GM21529 (cell line): ENCODE data around the gene CCNDBP1.
"Not testable (repeated sequence)": the region's sequence is repeated elsewhere in the genome, so short reads cannot be mapped to it uniquely, and the experiment has no call there.

Experiments used
- ATAC-seq: cut with Tn5 transposase; IDR thresholded peaks from one replicate; pipeline ENCODE4 v1.9.1; 2021; ENCODE audit not compliant: unreplicated experiment

CCNDBP1 gene

DNA sequence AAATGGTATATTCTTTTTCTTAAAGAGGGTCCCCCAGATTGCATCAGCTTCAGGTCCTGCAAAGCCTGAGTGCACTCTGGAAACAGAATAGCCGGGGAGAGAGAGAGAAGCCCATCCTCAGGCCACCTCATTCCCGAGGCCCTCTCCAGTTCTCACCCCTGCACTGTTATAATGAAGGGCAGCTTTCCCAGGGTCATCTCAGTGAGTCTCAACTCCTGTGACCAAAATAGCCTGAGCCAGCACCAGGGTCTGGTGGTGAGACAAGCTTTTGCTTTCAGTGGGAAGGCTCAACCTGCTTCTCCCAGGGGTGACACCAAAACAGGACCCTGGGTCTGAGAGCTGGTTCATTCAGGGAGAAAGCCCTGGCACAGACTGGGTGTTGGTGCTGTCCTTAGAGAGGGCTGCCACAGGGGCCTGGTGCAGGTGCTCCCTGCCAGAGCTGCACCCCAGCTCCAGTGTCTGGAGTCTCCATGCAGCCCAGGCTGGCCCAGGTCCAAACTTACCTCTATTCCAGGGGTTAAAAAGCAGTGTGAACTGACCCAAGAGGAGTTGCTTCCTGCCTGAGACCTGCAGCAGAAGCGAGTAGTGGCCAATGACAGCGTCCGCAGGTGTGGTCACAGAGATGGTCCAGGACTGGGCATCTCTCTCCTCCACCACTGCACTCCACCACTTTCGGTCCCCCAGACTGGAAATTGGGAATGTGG lies 29.5 kb downstream of the CCNDBP1 start:
- no peak for ATAC-seq

DNA sequence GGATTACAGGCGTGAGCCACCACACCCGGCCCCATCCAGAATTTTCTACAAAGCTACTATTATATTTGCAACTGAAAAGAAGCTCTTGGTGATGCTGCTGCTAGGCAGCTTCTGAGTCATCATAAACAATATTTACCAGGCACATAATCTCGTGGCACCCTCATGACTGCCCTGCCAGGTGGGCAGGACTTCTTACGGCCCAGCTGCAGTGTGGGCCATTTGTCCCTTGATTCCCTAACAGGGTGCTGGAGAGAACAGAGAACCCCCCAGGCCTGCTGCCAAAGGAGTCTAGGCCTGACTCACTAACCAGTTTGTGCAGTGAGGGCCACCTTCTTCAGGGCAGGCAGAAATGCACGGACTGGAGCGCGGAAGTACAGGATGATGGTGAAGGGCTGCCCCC lies 30.8 kb downstream of the CCNDBP1 start:
- no peak for ATAC-seq

DNA sequence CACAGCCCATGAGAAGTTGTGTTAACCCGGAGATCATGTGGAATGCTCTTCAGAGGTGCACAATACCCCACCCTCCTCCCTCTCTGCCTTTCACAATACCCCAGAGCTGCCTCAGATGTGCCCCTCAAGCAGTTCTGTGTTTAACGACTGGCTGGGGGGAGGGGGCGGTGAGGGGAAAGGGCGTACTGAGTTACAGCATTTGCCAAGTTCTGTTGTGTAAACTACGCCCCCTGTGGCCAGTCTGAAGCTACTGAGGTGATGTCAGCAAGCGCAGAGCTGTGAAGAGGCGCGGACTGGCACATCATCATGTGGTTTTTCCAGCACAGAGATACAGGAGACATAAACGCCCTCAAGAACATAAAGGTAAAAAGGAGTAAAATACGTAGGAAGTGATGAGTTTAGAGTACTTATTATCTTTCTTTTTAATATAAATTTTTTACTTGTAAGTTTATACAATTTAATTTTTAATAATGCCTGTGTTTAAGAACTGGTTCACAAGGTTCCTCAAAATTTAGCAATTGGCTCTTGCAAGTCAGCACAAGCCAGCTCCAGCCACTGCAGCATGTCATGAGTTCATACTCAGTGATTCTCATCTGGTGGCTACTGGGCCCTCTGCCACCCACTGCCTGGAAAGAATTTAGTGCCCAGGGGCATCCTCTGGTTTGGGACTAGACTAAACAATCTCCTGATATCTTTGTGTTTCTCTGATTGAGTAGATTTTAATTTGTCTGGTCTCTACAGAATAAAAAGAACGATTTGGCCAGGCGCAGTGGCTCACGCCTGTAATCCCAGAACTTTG lies 33.9 kb downstream of the CCNDBP1 start:
- ATAC-seq, result no peak

DNA sequence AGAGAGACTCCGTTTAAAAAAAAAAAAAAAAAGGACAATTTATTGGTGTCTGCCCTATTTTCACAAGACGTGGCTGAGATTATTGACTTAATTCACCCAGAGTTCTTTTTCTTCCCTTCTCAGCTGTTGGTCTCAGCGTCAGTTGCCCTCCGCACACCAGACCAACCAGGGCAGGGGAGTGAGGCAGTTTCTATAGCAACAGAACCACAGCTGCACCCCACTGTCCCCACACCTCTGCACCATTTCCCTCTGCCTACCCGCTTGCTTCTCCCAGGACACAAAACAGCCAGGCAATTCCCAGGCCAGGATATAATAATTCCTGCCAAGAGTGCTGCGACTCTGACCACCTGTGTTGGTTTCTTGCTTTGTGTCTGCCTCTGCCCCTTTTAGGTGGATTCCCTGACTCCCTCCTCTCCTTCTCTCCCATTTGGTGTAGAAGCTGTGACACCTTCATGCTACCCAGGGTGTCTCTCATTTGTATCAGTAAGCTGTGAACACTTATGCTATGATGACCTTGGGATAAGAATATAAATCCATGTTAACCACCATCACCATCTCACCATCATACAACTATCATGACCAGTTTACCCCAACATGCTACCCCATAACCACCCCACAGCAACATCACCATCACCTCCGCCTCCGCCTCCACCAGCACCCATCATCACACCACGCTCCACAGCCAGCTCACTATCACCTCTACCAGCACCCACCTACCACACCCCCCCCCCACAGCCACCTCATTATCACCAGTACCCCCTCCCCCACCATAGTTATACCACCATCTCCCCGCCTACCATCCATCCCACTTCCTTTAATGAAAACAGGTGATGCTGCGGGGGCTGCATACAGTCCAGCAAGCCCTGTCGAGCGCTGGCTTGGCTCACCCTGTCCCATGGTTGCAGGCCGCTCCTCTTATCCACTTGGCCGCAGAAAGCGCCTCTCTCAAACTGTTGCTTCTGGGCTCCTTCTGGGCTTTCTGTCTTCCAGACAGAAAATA lies 35.0 kb downstream of the CCNDBP1 start:
- no peak for ATAC-seq

DNA sequence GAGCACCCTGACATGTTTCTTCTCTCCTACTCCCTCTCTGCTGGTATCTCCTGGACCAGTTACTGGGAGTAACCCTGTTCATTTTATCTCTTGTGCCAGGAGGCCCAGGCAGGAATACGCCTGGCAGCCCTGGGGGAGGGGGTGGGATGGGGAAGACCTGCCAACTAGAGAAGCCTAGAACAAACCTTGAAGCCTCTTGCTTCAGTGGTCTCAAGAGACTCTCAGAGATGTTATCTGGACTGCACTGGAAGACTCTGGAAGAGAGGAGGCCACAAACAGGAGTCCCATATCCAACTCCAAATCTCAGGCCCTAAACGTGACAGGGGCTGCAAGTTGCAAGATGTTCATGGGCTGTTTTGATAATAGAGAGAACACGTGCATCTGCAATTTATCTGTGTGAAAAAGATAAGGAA lies 35.8 kb downstream of the CCNDBP1 start, which contains the start of gene EPB42:
TSS of gene EPB42 (minus strand) at position 28 of the 413 bp plus-strand sequence. CDS start 193 bp downstream, outside the sequence.
- ATAC-seq, result no peak

DNA sequence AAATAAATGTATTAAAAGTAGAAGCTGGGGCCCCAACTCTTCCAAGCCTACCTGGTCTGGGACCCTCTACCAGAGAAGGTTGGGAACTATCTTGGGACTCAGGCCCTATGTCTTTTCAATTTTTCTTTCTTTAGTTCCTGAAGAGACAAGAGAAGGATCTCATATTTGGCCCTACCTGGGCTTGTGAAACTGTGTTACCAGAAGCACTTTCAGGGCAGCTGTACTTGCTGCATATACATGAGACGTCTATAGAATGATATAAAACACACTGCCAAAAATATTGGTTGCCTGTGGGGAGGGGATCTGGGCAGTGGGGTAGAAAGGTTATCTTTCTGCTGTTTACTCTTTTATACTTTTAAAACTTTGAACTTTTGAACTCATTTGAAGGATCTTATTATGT lies 36.2 kb downstream of the CCNDBP1 start:
- no peak for ATAC-seq

DNA sequence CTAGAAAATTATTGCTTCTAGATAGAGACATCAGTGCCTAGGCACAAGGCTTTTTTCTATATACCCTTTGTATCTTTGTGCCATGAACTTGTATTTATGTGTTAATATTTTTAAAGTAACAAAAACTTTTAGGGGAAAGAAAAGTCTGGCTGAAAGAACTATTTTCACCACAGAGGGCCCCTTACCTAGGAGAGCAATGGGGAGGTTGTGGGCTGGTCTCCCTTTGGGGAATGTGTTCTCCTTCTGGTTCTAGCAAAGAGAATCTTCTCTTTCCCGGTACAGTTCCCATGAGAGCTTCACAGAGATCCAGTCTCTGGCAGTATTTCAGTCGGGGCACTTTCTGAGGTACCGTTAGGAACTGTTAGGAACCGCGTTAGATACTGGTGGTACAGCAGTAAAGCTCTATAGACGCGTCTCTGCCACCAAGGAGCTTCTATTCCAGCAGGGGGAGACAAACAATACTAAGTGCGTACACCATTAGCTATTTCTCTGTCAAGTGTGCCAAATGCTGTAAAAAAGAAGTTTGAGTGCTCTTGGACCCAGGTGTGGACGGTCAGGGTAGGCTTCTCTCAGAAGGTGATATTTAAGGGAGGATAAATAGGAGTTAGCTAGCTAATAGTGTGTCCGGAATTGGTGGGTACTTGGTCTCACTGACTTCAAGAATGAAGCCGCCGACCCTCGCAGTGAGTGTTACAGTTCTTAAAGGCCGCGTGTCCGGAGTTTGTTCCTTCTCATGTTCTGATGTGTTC lies 40.2 kb downstream of the CCNDBP1 start:
- ATAC-seq, result no peak

DNA sequence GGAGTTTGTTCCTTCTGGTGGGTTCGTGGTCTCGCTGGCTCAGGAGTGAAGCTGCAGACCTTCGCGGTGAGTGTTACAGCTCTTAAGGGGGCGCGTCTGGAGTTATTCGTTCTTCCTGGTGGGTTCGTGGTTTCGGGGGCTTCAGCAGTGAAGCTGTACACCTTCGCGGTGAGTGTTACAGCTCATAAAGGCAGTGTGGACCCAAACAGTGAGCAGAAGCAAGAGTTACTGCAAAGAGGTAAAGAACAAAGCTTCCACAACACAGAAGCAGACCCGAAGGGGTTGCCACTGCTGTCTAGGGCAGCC lies 40.7 kb downstream of the CCNDBP1 start:
- not testable (repeated sequence) for ATAC-seq

DNA sequence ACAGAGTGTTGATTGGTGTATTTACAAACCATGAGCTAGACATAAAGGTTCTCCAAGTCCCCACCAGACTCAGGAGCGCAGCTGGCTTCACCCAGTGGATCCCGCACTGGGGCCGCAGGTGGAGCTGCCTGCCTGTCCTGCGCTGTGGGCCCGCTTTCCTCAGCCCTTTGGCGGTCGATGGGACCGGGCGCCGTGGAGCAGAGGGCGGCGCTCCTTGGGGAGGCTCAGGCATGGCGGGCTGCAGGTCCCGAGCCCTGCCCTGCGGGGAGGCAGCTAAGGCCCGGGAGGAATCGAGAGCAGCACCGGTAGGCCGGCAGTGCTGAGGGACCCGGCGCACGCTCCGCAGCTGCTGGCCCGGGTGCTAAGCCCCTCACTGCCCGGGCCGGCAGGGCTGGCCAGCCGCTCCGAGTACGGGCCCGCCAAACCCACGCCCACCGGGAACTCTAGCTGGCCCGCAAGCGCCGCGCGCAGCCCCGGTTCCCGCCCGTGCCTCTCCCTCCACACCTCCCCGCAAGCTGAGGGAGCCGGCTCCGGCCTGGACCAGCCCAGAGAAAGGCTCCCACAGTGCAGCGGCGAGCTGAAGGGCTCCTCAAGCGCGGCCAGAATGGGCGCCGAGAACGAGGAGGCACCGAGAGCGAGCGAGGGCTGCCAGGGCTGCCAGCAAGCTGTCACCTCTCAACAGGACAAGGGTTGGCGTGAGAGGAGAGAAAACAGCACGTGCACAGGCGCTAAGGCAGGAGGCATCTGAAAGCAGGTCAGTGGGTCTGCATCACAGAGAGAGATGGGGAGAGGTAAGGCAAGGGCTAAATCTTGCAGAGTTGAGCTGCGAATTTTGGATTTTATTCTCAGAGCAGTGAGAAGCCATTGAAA lies 41.5 kb downstream of the CCNDBP1 start:
- ATAC-seq, result no peak

DNA sequence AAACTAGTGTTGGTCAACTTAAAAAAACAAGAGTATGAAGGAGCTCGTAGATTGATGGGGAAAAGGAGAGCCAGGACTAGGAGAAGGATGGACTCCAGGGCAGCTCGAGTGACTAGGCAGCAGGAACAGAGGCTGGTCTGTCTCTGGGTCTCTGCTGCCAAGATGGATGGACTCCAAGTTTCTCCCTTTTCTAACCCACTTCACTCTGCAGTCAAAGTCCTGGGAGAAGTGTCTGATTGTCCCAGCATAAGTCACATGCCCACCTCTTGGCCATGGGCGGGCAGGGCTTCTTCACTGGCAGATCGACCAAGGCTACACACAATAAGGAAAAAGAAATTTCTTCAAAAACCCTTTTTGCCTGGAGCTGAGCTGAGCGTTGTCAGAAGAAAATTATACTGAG lies 44.8 kb downstream of the CCNDBP1 start:
- no peak for ATAC-seq

DNA sequence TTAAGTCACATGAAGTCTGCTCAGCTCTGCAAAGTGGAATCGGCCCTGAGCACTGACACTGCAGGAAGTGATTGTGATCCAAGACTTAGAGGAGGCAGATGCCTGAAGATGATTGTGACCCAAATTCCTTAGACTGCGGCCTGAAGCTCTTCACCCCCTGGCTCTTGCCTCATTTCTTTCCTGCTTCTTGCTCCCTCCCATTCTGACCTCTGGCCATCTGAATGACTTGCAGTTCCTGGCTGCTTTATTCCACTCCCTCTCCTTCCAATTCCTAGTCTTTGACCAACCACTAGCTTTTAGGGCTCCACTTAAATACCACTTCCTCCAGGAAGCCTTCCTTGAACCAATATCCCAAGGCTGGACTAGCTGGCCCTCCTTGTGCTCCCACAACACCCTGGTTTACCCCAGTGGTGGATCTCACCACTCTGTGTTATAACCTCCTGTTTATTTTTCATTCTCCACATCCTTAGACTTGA lies 45.5 kb downstream of the CCNDBP1 start:
- no peak for ATAC-seq

DNA sequence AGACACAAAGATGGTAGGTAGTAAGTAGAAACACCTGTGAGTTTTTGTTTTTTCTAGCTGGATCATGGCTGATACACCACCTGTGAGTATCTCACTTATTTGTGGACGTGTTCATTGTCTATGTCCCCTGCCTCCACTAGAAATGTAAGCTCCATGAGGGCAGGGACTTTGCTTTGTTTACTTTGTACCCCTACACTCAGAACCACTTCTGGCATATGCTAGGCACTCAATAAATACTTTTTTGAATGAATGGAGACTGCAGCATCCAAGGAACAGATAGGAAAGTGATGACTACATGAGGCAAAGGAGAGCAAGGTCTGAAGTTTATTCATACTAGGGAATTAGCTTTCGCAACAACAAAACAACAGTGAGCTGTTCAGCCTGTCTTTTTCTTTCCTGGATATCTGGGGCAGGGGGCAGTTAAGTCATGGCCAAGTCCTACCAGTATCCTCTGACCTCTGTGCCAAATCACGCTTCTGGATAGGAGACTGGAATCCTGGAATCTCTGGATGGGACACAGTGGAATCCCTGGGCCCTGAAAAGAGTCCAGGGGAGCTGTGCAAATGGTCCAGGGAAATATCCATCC lies 47.2 kb downstream of the CCNDBP1 start:
- no peak for ATAC-seq

DNA sequence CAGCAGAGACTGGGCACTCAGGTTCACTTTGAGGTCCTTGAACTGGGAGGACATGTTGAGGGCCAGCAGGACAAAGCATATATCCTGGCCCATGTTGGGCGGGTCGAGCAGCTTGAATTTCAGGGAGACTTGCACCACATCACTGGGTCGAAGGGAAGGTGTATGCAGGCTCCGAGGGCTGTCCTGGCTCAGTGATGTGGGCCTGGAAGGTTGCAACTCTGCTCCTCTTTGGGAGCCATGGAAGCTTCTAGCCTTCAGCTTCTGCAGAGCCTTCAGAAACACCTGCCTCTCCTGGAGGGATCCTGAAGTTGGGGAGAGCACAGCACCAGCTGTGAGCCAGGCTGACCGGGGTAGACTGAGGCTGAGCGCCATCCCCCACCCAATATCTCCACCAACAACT lies 50.3 kb downstream of the CCNDBP1 start:
- no peak for ATAC-seq

DNA sequence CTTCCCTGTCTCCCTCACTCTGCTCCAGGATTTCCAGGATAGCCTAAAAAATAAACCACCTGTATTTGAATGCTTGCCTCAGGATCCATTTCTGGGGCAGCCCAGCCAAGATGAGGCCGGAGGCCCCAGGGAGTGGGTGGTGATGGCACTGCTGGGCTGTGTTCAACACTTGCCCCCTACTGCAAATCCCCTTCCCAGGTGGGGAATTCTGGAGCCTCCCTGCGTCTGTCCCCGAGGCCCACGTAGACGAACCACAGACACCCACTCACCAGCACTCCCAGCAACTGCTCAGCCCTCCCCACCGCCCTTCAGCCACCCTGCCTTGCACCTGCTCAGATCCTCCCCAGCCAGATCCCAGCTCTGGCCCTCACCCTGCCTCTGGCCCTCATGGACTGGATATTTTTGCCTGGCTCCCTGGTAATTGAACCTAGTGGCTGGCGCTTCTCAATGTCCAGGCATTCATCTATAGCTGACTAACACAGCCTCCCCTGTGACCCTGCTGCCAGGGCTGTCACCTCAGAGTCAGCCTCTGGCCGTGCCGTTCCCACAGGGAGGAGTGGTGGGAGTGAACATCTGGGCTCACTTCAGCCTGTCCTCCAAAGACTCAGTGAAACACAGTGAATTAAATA lies 52.8 kb downstream of the CCNDBP1 start:
- ATAC-seq, result no peak

DNA sequence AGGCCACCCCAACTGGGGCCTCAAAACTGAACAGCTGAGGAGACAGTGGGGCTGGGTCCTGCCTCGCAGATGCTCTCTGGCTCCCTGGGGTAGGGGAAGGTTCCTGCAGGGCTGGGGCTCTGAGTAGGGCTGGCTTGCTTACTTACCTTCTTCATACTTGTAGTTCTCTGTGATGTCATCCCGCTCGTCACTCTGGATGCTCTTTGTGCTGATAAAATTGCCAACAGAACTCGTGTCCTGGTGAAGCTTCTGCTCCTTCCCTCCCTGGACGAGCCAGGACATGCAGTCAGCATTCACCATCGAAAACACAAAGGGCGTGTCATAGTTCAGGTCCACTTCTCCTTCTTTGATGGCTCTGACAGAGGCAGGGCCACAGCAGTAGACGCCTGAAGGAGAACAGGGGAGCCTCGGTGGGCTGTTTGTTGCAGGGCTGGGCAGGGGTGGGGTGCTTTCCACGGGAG lies 53.5 kb downstream of the CCNDBP1 start:
- ATAC-seq, result no peak

DNA sequence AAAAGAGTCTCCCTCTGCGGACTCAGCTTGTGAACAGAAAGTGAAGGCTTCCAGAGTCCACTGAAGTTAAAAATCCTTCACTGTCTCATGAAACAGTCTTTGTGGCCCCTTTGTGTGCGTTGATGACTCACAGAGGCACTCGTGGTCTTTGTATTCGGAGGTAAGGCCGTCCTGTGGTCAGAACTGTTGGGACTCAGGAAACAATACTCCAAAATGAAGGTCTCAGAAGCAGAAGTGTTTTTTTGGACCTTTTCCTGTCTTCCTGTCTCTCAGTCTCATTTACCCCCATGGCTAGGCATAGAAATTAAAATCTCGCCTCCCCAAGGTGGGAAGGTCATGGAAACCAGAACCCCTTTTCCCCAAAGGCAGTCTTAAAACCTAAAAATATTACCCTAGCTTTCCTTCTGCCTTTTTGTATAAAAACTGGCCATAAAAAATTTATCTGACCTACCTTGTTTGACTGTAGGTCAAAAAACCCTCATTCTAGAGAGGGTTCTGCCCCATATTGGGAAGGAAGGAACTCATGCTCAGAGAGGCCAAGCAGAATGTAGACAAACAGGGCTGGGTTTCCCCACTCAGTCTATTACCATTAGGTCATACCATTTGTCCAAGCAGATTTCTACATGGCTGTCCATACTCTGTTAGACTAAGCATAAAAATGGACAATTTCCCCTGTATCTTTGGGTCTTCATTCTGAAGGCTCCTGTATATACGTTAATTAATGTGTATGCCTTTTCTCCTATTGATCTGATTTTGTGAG lies 54.7 kb downstream of the CCNDBP1 start:
- no peak for ATAC-seq

DNA sequence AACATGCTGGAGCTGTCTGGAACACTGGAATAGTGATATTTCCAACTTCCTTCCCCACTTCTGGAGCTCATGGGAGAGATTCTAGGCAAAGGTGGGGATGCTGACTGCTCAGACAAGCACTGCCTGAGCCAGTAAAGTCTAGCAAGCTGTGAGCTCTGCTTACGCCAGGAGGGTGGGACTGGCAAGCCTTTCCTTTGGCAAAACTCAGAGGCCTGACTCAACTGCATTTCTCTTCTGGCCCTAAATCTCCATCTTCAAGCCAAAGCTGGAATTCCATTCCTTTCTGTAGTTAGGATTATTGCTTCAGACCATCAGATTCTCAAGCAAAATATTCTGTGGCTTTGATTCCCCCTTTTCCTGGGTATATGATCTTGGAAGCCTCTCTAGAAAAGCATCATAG lies 55.9 kb downstream of the CCNDBP1 start:
- ATAC-seq, result no peak

DNA sequence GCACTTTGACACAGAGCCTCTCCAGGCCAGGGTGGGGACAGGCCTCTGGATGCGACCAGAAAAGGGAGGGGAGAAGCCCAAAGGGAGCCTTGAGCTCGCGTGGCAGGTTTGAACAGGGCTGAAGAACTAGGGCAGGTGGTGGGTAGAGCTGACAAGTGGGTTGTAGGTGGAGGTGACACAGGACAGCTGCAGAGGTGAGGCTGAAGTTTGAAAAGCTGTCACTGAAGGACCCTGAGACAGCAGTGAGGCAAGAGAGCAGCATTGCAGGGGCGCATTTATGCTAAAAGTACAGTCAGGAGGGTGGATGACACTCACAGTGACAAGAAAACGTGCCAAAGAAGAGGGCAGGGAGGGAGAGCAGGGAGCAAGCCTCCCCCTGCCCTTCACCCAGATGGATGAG lies 57.4 kb downstream of the CCNDBP1 start:
- no peak for ATAC-seq
